Measurements from ENCODE around the gene GMDS. TPM values are rescaled to one million over a fixed set of nuclear protein-coding genes. Genes with fewer than 3 reads are reported as not detected.

GMDS gene
- total RNA-seq, 2 experiments from 2014 or later, result 13.9 to 16.4 TPM

GRCh38 chr6:1620504-1621069, 624.8 kb downstream of the GMDS start:
- H3K27me3 ChIP-seq (ENCODE audit: control insufficient read depth in 1 of 2, insufficient read depth in 2 of 2, low read length in 2 of 2), result peaks cover 58 to 91% of the 10 kb centered on the region in 2 experiments
- Mint-ChIP-seq H3K36me3 (ENCODE audit: low read depth) (peaks cover 13% of the 10 kb centered on the region), H3K9me3 (no peaks in the 10 kb centered on the region), H3K27me3 (peaks cover 70% of the 10 kb centered on the region), H3K4me1 (ENCODE audit: low read depth) (peaks cover 11% of the 10 kb centered on the region), H3K27ac (no peak overlapping the region), H3K4me3 (no peak overlapping the region)
- DNase-seq (peak in 1 of 14 experiments; percentile 30), ATAC-seq (ENCODE audit: poor library complexity) (no peak)
- intact Hi-C loops (cut with DNase I, micrococcal nuclease), result no loop called here
- H3K4me3 ChIP-seq (ENCODE audit: low read length), result no peak overlapping the region
- H3K36me3 ChIP-seq (ENCODE audit: insufficient read depth, low read length), result no peaks in the 10 kb centered on the region
- CTCF ChIA-PET, result no interaction called here
- H3K27ac ChIP-seq (ENCODE audit: low read depth in 1 of 2, low read length in 2 of 2), result no peak overlapping the region
- TF ChIP-seq CTCF (IDR thresholded peaks at IDR 0.05), result no peak
- peaks cover 0 to 30% of the 10 kb centered on the region in 2 experiments for H3K9me3 ChIP-seq (ENCODE audit: control insufficient read depth in 1 of 2, insufficient read depth in 1 of 2, low read length in 2 of 2)
- H3K4me1 ChIP-seq (ENCODE audit: insufficient read depth, low read length), result peaks cover 23% of the 10 kb centered on the region
- POLR2A ChIA-PET, result interaction anchor here (1.3 kb wide), 1 partner anchor 13 kb away, joined by 3 read pairs; no protein-coding TSS in a partner anchor

- peaks cover 4% of the 10 kb centered on the region for H3K4me1 Mint-ChIP-seq (ENCODE audit: low read depth)
- H3K27ac ChIP-seq (ENCODE audit: low read depth in 1 of 2, low read length in 2 of 2), result no peak overlapping the region
- H3K9me3 Mint-ChIP-seq, result no peaks in the 10 kb centered on the region
- ATAC-seq (ENCODE audit: poor library complexity), result no peak
- intact Hi-C loops (cut with DNase I, micrococcal nuclease), result no loop called here
- peaks cover 17% of the 10 kb centered on the region for H3K4me1 ChIP-seq (ENCODE audit: insufficient read depth, low read length)
- H3K36me3 ChIP-seq (ENCODE audit: insufficient read depth, low read length), result no peaks in the 10 kb centered on the region
- no peak overlapping the region for H3K4me3 Mint-ChIP-seq
- peaks cover 13% of the 10 kb centered on the region for H3K36me3 Mint-ChIP-seq (ENCODE audit: low read depth)
- ChIA-PET CTCF (no interaction called here), POLR2A (interaction anchor here (1.3 kb wide), 1 partner anchor 12 kb away, joined by 3 read pairs; no protein-coding TSS in a partner anchor)
- H3K4me3 ChIP-seq (ENCODE audit: low read length), result no peak overlapping the region
- H3K9me3 ChIP-seq (ENCODE audit: control insufficient read depth in 1 of 2, insufficient read depth in 1 of 2, low read length in 2 of 2), result peaks cover 0 to 34% of the 10 kb centered on the region in 2 experiments
- no peak for TF ChIP-seq CTCF (IDR thresholded peaks at IDR 0.05)
- peak in 2 of 14 experiments; percentile 23 to 32 for DNase-seq
- H3K27me3 ChIP-seq (ENCODE audit: control insufficient read depth in 1 of 2, insufficient read depth in 2 of 2, low read length in 2 of 2), result peaks cover 57 to 91% of the 10 kb centered on the region in 2 experiments
- H3K27ac Mint-ChIP-seq, result no peak overlapping the region
- peaks cover 66% of the 10 kb centered on the region for H3K27me3 Mint-ChIP-seq
Observed at GRCh38 chr6:1619673-1620503, 625.5 kb downstream of the GMDS start.

GRCh38 chr6:1619098-1619672, 626.2 kb downstream of the GMDS start:
- DNase-seq (peak in 1 of 14 experiments; percentile 28), ATAC-seq (ENCODE audit: poor library complexity) (no peak)
- Histone ChIP-seq H3K36me3 (ENCODE audit: insufficient read depth, low read length) (no peaks in the 10 kb centered on the region), H3K9me3 (ENCODE audit: control insufficient read depth in 1 of 2, insufficient read depth in 1 of 2, low read length in 2 of 2) (peaks cover 0 to 32% of the 10 kb centered on the region in 2 experiments), H3K4me1 (ENCODE audit: insufficient read depth, low read length) (peaks cover 17% of the 10 kb centered on the region), H3K27ac (ENCODE audit: low read depth in 1 of 2, low read length in 2 of 2) (no peak overlapping the region), H3K27me3 (ENCODE audit: control insufficient read depth in 1 of 2, insufficient read depth in 2 of 2, low read length in 2 of 2) (peaks cover 56 to 89% of the 10 kb centered on the region in 2 experiments), H3K4me3 (ENCODE audit: low read length) (no peak overlapping the region)
- no peak for TF ChIP-seq CTCF (IDR thresholded peaks at IDR 0.05)
- Mint-ChIP-seq H3K4me1 (ENCODE audit: low read depth) (peaks cover 3% of the 10 kb centered on the region), H3K36me3 (ENCODE audit: low read depth) (peaks cover 13% of the 10 kb centered on the region), H3K27me3 (peaks cover 65% of the 10 kb centered on the region), H3K9me3 (no peaks in the 10 kb centered on the region), H3K27ac (no peak overlapping the region), H3K4me3 (no peak overlapping the region)
- intact Hi-C loops (cut with DNase I, micrococcal nuclease), result no loop called here
- ChIA-PET POLR2A (interaction anchor here (1.3 kb wide), 1 partner anchor 12 kb away, joined by 3 read pairs; no protein-coding TSS in a partner anchor), CTCF (no interaction called here)

All from CD4-positive, alpha-beta T cell (primary cell).